ENCODE results near the gene OSBPL1A.

GRCh38 chr18:24402209-24402785, 4.7 kb upstream of the OSBPL1A start:
- TF ChIP-seq CTCF (IDR thresholded peaks at IDR 0.05) (no peak), POLR2AphosphoS5 (IDR thresholded peaks at IDR 0.05) (no peak), POLR2A (IDR thresholded peaks at IDR 0.05) (no peak)
